WERI-Rb-1 (cell line): ENCODE results near the gene CNGA2.

Experiments
- DNase-seq: peaks from one replicate; pipeline ENCODE4 v3.0.0-alpha.2; 2020
- H3K27ac ChIP-seq: fragments of 250-450 bp; sonication (Bioruptor Pico); 2 replicates; pipeline ENCODE4 v1.5.1; 2020; ENCODE audit warnings: mild to moderate bottlenecking, moderate library complexity
- H3K27me3 ChIP-seq: fragments of 250-450 bp; sonication (Bioruptor Pico); 2 replicates; pipeline ENCODE4 v1.5.1; 2021; ENCODE audit warnings: mild to moderate bottlenecking, low read depth, moderate library complexity; ENCODE audit not compliant: insufficient read depth, severe bottlenecking
- H3K36me3 ChIP-seq: fragments of 250-450 bp; sonication (Bioruptor Pico); 2 replicates; pipeline ENCODE4 v1.5.1; 2020; ENCODE audit warnings: mild to moderate bottlenecking, moderate library complexity
- H3K4me3 ChIP-seq: 2 replicates; pipeline ENCODE4 v1.5.1; 2011; ENCODE audit warnings: low read depth, mild to moderate bottlenecking, control low read depth, low read length
- H3K9me3 ChIP-seq: fragments of 250-450 bp; sonication (Bioruptor Pico); 2 replicates; pipeline ENCODE4 v1.5.1; 2021; ENCODE audit warnings: mild to moderate bottlenecking, moderate library complexity; ENCODE audit not compliant: severe bottlenecking
- TF ChIP-seq, protein P1 (sequence below): IDR thresholded peaks from 2 replicates; pipeline ENCODE4 v1.5.1; 2011; ENCODE audit warnings: low read depth, mild to moderate bottlenecking, control low read depth, inconsistent platforms, low read length

Gene CNGA2

DNA sequence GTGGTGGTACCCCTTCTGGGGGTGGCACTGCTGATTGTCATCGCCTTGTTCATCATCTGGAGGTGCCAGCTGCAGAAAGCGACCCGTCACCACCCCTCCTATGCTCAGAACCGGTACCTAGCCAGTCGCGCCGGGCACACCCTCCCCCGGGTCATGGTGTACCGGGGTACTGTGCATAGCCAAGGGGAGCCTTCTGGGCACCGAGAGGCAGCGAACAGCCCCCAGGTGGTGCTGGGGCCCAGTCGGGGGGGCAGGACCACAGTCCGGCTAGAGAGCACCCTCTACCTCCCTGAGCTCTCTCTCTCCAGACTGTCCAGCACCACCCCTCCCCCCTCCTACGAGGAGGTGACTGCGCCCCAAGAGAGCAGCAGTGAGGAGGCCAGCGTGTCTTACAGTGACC is 34.0 kb upstream of the CNGA2 start:
- TF ChIP-seq, protein P1, sequence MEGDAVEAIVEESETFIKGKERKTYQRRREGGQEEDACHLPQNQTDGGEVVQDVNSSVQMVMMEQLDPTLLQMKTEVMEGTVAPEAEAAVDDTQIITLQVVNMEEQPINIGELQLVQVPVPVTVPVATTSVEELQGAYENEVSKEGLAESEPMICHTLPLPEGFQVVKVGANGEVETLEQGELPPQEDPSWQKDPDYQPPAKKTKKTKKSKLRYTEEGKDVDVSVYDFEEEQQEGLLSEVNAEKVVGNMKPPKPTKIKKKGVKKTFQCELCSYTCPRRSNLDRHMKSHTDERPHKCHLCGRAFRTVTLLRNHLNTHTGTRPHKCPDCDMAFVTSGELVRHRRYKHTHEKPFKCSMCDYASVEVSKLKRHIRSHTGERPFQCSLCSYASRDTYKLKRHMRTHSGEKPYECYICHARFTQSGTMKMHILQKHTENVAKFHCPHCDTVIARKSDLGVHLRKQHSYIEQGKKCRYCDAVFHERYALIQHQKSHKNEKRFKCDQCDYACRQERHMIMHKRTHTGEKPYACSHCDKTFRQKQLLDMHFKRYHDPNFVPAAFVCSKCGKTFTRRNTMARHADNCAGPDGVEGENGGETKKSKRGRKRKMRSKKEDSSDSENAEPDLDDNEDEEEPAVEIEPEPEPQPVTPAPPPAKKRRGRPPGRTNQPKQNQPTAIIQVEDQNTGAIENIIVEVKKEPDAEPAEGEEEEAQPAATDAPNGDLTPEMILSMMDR, result no peak
- H3K4me3 ChIP-seq, result no peak overlapping the region
- no peaks in the 10 kb centered on the region for H3K36me3 ChIP-seq
- DNase-seq, result no peak
- peaks cover 28% of the 10 kb centered on the region for H3K27me3 ChIP-seq
- H3K9me3 ChIP-seq, result no peaks in the 10 kb centered on the region
- H3K27ac ChIP-seq, result no peak overlapping the region

DNA sequence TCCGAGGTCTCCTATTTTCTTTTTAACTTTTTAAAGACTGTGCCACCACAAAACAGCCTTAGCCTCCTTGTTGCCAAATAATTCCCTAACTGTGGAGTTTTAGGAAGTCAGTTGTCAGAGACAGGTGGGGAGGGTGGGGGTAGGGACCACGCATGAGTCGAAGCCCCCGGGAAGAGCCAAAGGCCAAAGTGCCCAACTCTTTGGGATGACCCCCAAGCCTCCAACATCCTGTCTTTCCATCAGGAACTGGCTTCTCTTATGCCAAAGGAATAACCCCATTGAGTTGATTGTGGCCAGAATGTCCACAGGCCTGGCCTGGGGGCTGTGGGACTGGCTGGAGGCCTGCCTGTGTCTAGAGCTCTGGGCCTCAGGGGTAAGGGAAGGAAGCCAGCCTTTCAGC is 33.5 kb upstream of the CNGA2 start:
- TF ChIP-seq, protein P1, result no peak
- Histone ChIP-seq H3K27me3 (peaks cover 25% of the 10 kb centered on the region), H3K27ac (no peak overlapping the region), H3K4me3 (no peak overlapping the region), H3K9me3 (no peaks in the 10 kb centered on the region), H3K36me3 (no peaks in the 10 kb centered on the region)
- no peak for DNase-seq

DNA sequence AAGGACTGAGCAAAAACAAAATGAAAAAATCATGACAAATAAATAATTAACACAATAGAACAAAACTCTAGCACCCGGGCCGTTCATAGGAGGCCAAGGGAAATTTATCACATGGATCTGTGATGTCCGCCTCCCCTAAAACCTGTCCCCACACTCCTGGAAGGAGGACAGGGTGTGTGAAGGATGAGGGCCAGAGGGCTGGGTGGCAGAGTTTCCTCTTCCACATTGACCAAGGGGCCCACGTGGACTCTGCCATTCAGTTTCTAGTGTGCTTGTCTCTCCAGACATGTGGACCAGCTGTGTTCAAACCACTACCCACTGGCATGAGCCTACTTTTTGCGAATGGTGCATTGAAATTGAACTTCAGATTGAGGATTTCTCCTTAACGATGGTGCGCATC is 33.0 kb upstream of the CNGA2 start:
- H3K36me3 ChIP-seq, result no peaks in the 10 kb centered on the region
- peaks cover 21% of the 10 kb centered on the region for H3K27me3 ChIP-seq
- no peak for DNase-seq
- no peak overlapping the region for H3K4me3 ChIP-seq
- H3K27ac ChIP-seq, result no peak overlapping the region
- TF ChIP-seq, protein P1, result no peak
- H3K9me3 ChIP-seq, result no peaks in the 10 kb centered on the region

DNA sequence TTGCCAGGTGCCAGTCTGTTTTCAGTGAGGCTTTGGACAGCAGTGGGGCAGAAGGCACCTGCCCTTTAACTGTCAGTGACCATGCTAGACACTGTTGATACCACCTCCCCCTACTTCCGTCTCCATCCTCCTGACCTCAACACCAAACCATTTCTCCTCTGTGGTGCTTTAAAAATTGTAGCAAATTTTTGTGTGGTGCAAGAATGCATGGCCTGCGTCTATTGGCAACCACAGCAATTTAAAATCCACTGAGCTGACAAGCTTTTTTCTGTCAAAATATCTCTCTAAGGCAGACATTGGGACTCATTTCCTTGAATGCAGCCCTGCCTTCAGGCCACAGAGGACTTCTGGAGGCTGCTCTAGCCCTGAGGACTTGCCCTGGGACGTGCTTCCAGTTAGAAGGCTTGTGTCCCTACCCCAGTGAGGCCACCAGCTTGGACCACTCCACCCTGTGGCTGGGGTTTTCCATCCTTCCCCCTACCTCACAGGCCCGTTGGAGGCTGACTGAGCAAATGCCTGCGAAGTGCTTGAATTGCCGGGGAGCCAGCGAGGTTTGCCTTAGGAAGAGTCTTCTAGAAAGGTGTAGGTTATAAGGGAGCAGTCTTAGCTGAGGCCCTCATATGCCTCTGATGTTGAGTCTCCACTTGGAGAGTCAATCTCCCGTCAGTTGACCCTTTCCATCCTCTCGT is 32.4 kb upstream of the CNGA2 start:
- TF ChIP-seq, protein P1, result no peak
- Histone ChIP-seq H3K36me3 (no peaks in the 10 kb centered on the region), H3K9me3 (no peaks in the 10 kb centered on the region), H3K27ac (no peak overlapping the region), H3K4me3 (no peak overlapping the region), H3K27me3 (peaks cover 19% of the 10 kb centered on the region)
- DNase-seq, result no peak

DNA sequence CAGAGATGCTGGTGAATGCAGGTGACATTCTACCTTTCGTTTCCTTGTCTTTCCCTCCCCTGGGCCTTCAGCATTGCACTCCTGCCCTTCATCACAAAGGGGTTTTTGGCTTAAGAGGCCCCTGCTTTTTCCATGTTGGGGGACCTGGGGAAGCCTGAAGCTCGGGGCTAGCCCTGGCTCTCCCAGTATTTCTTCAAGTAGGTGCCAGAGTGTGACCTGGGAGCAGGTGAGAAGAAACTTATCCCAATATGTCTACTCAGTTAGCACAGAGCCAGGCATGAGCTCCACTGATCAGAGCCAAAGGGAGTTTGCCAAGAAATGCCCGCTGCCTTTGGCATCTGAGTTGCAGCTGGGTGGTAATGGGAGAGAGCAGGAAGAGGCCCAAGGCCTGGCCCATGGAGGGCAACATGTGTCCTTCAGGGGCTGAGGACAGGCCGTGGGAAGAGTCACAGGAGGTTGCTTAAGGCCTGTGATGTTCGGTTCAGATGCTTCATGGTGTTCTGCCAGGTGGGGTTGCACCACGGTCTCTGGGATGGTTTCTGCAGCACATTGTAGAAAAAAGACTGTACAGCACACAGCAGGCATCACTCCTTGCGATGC is 31.7 kb upstream of the CNGA2 start:
- no peak overlapping the region for H3K27ac ChIP-seq
- H3K27me3 ChIP-seq, result peaks cover 19% of the 10 kb centered on the region
- no peak overlapping the region for H3K4me3 ChIP-seq
- no peaks in the 10 kb centered on the region for H3K36me3 ChIP-seq
- DNase-seq, result no peak
- TF ChIP-seq, protein P1, result no peak
- H3K9me3 ChIP-seq, result no peaks in the 10 kb centered on the region
